Skeletal muscle tissue (tissue), 4 donors: ENCODE measurements around the gene ABCC11. TPM values are rescaled to one million over a fixed set of nuclear protein-coding genes. Genes with fewer than 3 reads are reported as not detected.
"Not testable (repeated sequence)": the region's sequence is repeated elsewhere in the genome, so short reads cannot be mapped to it uniquely, and the experiment has no call there.

Source experiments
- H3K27ac ChIP-seq: one replicate; pipeline ENCODE4 v1.7.0; 2013; ENCODE audit warnings: mild to moderate bottlenecking, low read depth, low read length, inconsistent platforms
- H3K27me3 ChIP-seq, 3 donors: one replicate each; pipeline ENCODE4 v1.7.0; 2013; ENCODE audit warnings: low read length in 3 of 3; ENCODE audit not compliant: control insufficient read depth in 3 of 3, insufficient read depth in 3 of 3
- H3K36me3 ChIP-seq, 3 donors: one replicate each; pipeline ENCODE4 v1.7.0; 2013; ENCODE audit warnings: low read length in 3 of 3; ENCODE audit not compliant: control insufficient read depth in 3 of 3, insufficient read depth in 3 of 3
- H3K4me1 ChIP-seq, 3 donors: one replicate each; pipeline ENCODE4 v1.7.0; 2013; ENCODE audit warnings: low read length in 3 of 3, mild to moderate bottlenecking in 3 of 3; ENCODE audit not compliant: control insufficient read depth in 3 of 3, insufficient read depth in 3 of 3
- H3K4me3 ChIP-seq, 3 donors: one replicate each; pipeline ENCODE4 v1.7.0; 2013; ENCODE audit warnings: low read length in 3 of 3
- H3K9ac ChIP-seq, 3 donors: one replicate each; pipeline ENCODE4 v1.7.0; 2013; ENCODE audit warnings: low read length in 3 of 3, mild to moderate bottlenecking in 3 of 3, moderate library complexity in 2 of 3, low read depth in 1 of 3
- H3K9me3 ChIP-seq, 3 donors: one replicate each; pipeline ENCODE4 v1.7.0; 2013; ENCODE audit warnings: low read length in 3 of 3; ENCODE audit not compliant: control insufficient read depth in 3 of 3
- total RNA-seq: library from RNA; depleted of rRNA; stranded (reverse); fragments of >200 nt; gene quantifications from one replicate; pipeline ENCODE4 v1.2.3, GENCODE V29; 2014
- donor health status: Osteomylitis.

Gene ABCC11
- total RNA-seq, 1 donor from 2014 or later = not detected

DNA sequence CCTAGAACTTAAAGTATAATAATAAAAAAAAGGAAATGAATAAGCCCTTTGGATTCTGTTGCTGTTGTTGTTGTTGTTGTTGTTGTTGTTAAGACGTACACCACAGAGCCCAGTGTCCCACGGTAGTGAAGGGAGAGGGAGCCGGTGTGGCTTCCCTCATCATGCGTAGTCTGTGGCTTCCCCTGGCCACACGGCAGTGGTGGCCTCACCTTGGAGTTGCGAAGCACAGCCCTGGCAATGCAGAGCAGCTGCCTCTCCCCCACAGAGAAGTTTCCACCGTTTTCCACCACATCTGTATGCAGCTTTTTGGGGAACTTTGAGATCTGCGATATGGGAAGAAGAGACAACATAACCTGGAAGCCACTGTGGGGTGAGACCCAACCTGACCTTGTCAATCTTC is 77.4 kb downstream of the ABCC11 start:
- no peak overlapping the region for H3K9ac ChIP-seq
- H3K9me3 ChIP-seq = no peaks in the 10 kb centered on the region
- H3K27me3 ChIP-seq = no peaks in the 10 kb centered on the region

DNA sequence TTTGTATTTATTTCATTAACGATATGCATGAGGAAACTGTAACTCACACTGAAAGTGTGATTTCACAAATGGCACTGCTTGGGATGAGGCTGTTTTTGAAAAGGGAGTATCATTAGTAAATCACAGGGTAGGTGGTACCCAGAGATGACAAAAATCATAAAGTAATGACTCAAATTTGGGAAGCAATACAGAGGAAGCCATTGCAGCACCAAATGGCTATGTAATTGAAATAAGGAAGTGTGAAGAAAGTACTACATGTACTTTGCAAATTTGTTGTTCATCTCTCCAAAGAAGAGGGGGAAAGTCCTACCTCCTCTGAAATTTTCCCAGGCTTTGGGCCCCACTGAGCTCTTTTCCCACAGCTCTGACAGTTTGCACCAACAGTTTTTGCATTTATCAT is 79.3 kb downstream of the ABCC11 start:
- H3K36me3 ChIP-seq = no peaks in the 10 kb centered on the region
- no peak overlapping the region for H3K27ac ChIP-seq
- peaks cover 0 to 4% (median 3%) of the 10 kb centered on the region in 3 donors for H3K4me1 ChIP-seq
- H3K9me3 ChIP-seq = no peaks in the 10 kb centered on the region
- H3K4me3 ChIP-seq = no peak overlapping the region
- H3K9ac ChIP-seq = no peak overlapping the region
- H3K27me3 ChIP-seq = no peaks in the 10 kb centered on the region

More for the DNA sequence above, 77.4 kb downstream of the ABCC11 start:
- Histone ChIP-seq H3K27ac (no peak overlapping the region), H3K4me1 (peaks cover 0 to 3% (median 2%) of the 10 kb centered on the region in 3 donors), H3K36me3 (no peaks in the 10 kb centered on the region), H3K4me3 (no peak overlapping the region)

DNA sequence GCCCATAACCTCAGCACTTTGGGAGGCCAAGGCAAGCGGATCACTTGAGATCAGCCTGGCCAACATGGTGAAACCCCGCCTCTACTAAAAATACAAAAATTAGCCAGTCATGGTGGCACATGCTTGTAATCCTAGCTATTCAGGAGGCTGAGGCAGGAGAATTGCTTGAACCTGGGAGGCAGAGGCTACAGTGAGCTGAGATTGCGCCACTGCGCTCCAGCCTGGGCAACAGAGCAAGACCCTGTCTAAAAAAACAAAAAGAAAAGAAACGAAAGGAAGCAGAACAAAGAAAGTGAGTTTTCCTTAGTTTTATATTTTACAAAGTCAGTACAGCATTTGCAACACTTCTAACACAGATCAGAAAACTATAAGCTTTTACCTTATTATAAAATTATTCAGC is 80.7 kb downstream of the ABCC11 start:
- H3K27me3 ChIP-seq, H3K27ac ChIP-seq, H3K9me3 ChIP-seq, H3K4me1 ChIP-seq, H3K36me3 ChIP-seq, H3K4me3 ChIP-seq, H3K9ac ChIP-seq: not testable (repeated sequence)

DNA sequence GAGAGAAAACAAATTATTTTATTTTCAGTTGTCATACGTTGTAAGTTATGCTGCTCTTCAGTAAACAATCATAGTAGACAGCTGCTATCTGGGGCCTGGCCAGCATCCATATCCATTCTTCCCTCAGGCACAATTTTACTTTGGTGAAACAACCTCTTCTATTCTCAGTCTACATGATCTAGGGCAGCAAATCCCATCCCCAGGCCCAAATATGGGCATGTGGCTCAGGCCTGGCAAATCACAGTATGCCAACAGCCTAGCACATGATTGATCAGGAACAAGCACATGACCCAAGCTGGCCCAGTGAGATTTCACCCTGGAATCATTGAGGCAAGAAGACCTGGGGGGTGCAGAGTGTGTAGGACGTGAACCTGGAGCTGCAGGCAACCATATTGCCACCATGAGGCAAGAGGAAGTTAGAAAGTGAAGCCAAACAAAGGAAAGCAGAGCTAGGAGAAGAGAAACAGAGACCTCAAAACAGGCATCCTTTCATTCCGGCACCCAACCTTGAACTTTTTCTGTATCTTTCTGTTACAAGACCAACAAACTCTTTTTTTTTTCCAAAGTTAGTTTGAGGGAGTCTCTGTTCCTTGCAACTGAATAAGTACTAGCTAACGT is 81.3 kb downstream of the ABCC11 start:
- Histone ChIP-seq H3K9me3 (no peaks in the 10 kb centered on the region), H3K9ac (no peak overlapping the region), H3K4me1 (peaks cover 0 to 4% (median 3%) of the 10 kb centered on the region in 3 donors), H3K36me3 (no peaks in the 10 kb centered on the region), H3K27ac (no peak overlapping the region), H3K27me3 (no peaks in the 10 kb centered on the region), H3K4me3 (no peak overlapping the region)

DNA sequence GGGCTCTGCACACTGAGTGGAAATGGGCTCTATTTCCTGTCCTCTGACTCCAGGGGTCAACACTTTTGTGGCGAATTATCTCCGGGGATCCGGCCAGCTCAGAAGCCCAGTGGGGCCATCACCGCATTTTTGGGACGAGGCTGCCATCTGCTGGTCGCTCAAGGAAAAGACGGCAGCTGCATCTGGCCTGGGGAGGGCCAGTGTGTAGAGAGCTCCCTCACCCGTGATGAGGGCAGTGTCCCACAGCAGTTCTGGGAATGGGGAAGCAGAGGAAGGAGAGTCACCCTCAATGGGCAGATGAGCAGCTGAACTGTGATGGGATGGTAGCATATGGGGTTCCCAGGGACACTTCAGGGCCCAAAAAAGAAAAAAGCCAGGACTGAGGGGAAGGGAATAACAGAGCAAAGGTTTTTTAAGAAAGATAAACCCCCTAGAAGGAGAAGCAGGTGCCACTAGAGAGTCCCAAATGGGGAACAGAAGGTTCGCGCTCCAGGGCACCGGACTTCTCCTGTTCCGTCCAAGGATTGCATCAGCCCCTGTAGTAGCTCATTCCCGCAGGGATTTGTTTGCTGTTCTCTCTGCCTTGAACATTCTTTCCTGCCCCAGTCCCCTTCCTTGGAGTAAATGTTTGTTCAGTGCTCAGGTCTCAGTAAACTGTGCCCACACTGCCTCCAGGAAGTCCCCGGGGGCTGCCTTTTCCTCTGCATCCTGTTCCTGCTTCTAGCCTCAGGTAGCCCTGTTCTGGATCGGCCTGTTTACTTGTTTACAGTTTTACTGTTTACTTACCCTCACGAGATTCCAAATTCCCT is 82.2 kb downstream of the ABCC11 start:
- no peaks in the 10 kb centered on the region for H3K27me3 ChIP-seq
- H3K36me3 ChIP-seq = no peaks in the 10 kb centered on the region
- H3K9ac ChIP-seq = no peak overlapping the region
- no peak overlapping the region for H3K4me3 ChIP-seq
- H3K27ac ChIP-seq = no peak overlapping the region
- no peaks in the 10 kb centered on the region for H3K9me3 ChIP-seq
- peaks cover 0 to 4% (median 3%) of the 10 kb centered on the region in 3 donors for H3K4me1 ChIP-seq

DNA sequence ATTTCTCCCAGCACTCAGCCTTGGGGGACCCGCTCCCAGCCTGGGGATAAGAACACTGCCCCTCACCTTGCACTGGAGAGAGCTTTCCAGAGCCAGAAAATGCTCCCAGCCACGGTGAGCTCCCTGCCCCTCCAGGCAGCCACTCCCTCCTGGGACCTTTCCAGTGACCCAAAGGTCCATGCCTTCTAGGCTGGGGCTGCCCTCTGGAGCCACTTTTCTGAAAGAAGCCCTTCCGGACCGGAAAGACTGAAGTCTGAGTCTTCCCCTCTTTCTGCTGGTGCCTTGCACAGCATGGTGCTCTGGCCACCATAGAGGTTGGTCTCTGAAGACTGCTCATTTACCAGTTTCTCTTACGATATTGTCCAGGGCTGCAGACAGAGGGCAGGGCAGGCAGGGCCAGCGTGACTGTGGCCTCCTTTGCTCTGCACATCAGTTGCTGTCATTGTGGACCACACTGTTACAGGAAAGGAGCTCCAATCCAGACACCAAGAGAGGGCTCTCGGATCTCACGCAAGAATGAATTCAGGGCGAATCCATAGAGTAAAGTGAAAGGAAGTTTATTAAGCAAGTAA is 84.4 kb downstream of the ABCC11 start:
- Histone ChIP-seq H3K4me3 (no peak overlapping the region), H3K9me3 (no peaks in the 10 kb centered on the region), H3K9ac (no peak overlapping the region), H3K36me3 (no peaks in the 10 kb centered on the region), H3K4me1 (peaks cover 0 to 4% (median 3%) of the 10 kb centered on the region in 3 donors), H3K27ac (no peak overlapping the region), H3K27me3 (no peaks in the 10 kb centered on the region)

DNA sequence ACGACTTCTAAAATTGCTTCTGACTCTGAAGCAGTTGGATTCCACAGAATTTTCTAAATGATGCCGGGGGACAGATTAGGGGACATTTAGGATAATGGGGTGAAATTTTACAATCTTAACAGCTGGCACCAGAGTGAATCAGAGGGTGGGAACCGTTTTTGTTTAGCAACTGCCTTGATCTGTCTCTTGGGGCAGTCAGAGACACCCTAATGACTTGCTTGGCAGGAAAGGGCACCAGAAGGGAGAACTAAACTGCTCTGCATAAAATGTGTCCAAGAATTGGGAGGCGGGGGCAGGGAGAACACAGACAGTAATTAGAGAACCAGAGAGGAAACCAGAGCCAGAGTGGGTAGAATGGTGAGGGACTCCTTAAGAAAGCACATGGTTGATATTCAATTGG is 85.4 kb downstream of the ABCC11 start:
- Histone ChIP-seq H3K27ac (no peak overlapping the region), H3K4me3 (no peak overlapping the region), H3K36me3 (no peaks in the 10 kb centered on the region), H3K4me1 (peaks cover 0 to 4% (median 3%) of the 10 kb centered on the region in 3 donors), H3K9ac (no peak overlapping the region), H3K9me3 (no peaks in the 10 kb centered on the region), H3K27me3 (no peaks in the 10 kb centered on the region)

DNA sequence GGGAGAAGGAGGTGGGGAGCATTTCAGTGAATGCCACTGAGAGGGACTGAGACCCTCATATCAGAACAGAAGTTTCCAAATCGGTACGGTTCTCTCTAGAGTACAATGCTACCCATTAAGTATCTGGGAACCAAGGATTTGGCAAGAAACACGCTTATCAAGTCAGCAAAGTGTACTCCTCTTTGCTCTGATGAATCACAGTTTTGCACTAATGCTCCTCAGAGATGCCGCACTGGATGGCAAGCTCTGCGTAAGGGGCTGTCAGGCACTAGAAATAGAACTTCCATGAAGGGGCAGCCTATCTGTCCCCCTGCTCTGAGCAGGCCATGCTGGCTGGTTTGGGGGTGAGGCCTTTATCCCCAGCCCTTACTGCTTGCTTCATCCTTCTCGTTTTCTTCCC is 86.8 kb downstream of the ABCC11 start:
- H3K27me3 ChIP-seq = no peaks in the 10 kb centered on the region
- no peak overlapping the region for H3K4me3 ChIP-seq
- no peak overlapping the region for H3K27ac ChIP-seq
- H3K4me1 ChIP-seq = peaks cover 6 to 12% (median 6%) of the 10 kb centered on the region in 3 donors
- no peak overlapping the region for H3K9ac ChIP-seq
- H3K9me3 ChIP-seq = no peaks in the 10 kb centered on the region
- H3K36me3 ChIP-seq = no peaks in the 10 kb centered on the region

DNA sequence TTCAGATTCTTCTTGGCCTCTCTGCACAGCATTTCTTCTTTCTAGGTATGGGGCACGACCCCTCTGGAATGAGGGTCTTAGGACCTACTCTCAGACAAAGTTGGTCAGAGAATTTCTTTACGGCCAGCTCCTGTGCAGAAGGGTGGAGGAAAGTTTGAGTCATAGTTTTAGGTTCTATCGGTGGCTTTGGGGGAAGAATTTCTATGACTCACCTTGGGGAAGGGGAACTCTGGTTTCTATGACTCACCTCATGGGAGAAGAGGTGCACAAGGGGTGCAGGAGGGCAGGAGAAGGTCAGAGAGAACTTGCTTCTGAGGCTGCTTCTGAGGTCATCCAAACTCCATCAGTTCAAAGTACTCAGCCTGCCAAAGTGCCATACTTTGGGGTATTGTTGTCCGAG is 89.0 kb downstream of the ABCC11 start:
- no peak overlapping the region for H3K4me3 ChIP-seq

DNA sequence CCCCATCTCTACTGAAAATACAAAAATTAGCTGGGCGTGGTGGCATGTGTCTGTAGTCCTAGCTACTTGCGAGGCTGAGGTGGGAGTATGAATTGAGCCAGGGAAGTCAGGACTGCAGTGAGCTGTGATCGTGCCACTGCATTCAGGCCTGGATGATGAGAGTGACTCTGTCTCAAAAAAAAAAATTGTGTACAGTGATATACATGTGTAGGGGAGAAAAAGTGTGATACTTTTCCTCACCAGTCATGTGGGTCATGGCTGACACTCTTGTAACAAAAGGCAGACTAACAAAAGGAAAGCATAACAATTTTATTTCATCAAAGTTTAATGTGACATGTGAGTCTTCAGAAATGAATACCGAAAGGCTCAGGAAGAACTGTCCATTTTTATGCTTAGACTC is 89.5 kb downstream of the ABCC11 start:
- no peak overlapping the region for H3K27ac ChIP-seq
- H3K4me1 ChIP-seq = peaks cover 6 to 15% (median 7%) of the 10 kb centered on the region in 3 donors
- no peak overlapping the region for H3K4me3 ChIP-seq
- H3K36me3 ChIP-seq = no peaks in the 10 kb centered on the region
- no peak overlapping the region for H3K9ac ChIP-seq
- H3K9me3 ChIP-seq = no peaks in the 10 kb centered on the region
- no peaks in the 10 kb centered on the region for H3K27me3 ChIP-seq

More for the DNA sequence above, 89.0 kb downstream of the ABCC11 start:
- Histone ChIP-seq H3K27ac (no peak overlapping the region), H3K4me1 (peaks cover 6 to 15% (median 7%) of the 10 kb centered on the region in 3 donors), H3K27me3 (no peaks in the 10 kb centered on the region), H3K9ac (no peak overlapping the region), H3K36me3 (no peaks in the 10 kb centered on the region), H3K9me3 (no peaks in the 10 kb centered on the region)
